ENCODE measurements around the gene MIER2.

Gene MIER2

DNA sequence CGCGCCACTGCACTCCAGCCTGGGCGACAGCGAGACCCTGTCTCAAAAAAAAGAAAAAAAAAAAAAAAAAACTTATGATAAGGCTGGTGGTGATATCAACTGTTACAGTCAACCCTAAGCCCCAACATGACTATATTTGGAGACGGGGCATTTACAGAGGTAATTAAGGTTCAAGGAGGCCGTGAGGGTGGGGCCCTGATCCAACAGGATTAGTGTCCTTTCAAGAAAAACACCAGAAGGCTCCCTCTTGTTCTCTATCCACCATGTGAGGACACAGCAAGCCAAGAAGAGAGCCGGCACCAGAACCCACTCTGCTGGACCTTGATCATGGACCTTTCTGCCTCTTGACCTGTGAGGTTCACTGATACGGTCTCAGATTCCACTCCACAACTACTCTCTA, 14.1 kb downstream of the MIER2 start:
- DNase-seq (ENCODE audit: low read depth): no peak

GRCh38 chr19:329876-330275, 14.7 kb downstream of the MIER2 start:
- no peak for DNase-seq (ENCODE audit: low read depth)

DNA sequence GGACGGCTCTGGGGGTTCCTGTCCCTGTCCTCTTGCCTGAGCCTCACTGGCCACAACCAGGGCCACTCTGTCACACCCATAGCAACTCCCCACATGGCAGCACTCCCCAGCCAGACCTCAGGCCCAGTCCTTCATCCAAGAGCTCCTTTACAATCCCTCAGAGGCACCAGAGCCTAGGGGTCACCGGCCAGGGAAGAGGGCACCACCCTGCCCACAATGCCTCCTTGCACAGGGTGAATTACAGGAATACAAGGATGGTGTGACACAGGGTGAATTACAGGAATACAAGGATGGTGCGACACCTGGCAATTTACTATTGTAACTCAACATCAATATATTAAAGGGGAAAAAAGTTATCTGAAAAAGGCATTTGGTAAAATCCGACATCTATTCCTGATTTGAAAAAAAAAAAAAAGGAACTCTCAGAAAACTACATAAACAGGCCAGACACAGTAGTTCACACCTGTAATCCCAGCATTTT, 16.5 kb downstream of the MIER2 start:
- no peak for DNase-seq (ENCODE audit: low read depth)

GRCh38 chr19:327291-328024, 17.1 kb downstream of the MIER2 start:
- no peak for DNase-seq (ENCODE audit: low read depth)

DNA sequence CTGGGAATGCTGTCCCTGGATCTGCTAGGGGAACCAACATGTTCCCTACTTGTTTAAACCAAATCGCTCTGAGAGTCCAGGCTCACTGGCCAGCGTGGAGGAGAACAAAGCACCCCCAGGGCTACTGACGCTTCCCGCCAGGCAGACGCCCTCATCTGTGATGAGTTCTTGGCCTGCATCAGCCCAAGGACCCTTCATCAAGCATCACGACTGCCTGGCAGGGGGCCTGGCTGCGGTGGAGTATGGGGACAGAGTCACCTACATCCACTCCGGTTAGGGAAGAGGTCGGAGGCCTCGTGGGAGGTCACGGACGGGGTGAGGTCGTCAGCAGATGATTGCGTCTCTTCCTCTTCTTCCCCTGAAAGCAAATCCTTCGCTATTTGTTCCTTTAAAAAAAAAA, 17.7 kb downstream of the MIER2 start:
- no peak for DNase-seq (ENCODE audit: low read depth)

DNA sequence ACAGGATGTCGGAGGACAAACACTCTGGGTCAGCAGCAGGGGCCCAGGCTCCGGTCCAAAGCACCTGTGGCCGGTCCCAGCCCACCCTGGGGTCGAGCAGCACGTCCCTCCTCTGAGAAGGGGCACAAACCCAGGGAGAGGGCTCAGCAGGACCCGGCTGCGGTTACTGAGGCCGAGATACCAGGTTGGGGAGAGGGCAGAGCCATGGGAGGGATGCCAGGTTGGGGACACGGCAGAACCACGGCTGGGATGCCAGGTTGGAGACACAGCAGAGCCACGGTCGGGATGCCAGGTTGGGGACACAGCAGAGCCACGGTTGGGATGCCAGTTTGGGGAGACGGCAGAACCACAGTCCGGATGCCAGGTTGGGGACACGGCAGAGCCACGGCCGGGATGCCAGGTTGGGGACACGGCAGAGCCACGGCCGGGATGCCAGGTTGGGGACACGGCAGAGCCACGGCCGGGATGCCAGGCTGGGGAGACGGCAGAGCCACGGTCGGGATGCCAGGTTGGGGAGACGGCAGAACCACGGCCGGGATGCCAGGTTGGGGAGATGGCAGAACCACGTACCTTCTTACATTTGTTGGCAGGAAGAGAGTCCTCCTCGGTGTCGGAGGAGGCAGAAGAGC, 18.5 kb downstream of the MIER2 start:
- DNase-seq (ENCODE audit: low read depth): no peak

GRCh38 chr19:325173-325936, 19.2 kb downstream of the MIER2 start:
- no peak for DNase-seq (ENCODE audit: low read depth)

- DNase-seq (ENCODE audit: low read depth): no peak
Observed at GRCh38 chr19:324716-325115, 19.9 kb downstream of the MIER2 start.

DNA sequence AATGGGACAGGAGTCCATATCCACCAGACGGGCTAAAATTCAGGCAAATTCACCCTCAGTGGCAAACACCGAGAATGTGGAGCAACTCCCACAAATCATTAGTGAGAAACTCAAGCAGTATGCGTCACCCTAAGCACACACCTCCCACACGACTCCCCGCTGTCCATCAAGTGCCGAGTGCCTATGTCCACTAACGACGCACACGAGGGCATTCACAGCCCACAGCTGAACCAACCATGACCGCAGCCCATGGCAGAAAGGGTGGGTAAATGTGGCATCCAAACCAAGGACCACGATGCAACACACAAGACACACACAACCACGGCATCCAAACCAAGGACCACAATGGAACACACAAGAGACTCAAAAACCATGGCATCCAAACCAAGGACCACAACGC, 22.0 kb downstream of the MIER2 start:
- DNase-seq (ENCODE audit: low read depth): no peak

GRCh38 chr19:318509-318774, 26.2 kb downstream of the MIER2 start:
- no peak for DNase-seq (ENCODE audit: low read depth)

DNA sequence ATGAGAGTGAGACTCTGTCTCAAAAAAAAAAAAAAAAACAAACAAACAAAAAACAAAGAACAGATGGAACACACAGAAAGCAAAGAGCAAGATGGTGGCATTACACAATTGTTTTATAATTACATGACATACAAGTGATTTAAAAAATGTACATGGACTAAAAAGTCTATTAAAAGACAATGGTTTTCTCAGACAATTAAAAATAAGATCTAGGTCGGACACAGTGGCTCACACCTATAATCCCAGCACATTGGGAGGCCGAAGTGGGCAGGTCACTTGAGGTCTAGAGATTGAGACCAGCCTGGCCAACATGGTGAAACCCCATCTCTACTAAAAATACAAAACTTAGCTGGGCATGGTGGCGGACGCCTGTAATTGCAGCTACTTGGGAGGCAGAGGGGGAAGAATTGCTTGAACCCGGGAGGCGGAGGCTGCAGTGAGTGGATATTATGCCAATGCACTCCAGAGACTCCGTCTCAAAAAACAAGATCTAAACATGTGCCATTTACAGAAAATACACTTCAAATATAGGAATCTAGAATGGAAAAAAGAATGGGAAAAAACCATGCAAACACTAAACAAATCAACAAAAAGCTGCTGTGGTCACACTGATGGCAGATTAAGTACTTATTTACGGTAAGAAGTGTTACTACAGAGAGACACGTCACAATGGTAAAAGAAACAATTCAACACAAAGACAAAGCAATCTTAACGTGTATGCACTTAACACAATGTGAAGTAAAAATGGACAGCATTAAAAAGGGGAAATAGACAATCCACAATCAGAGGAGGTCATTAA, 26.7 kb downstream of the MIER2 start:
- no peak for DNase-seq (ENCODE audit: low read depth)

- no peak for DNase-seq (ENCODE audit: low read depth)
Observed at GRCh38 chr19:315811-316210, 28.8 kb downstream of the MIER2 start.

- no peak for DNase-seq (ENCODE audit: low read depth)
Observed at GRCh38 chr19:313988-314815, 30.4 kb downstream of the MIER2 start.

- no peak for DNase-seq (ENCODE audit: low read depth)
Observed at GRCh38 chr19:313169-313987, 31.2 kb downstream of the MIER2 start.

DNA sequence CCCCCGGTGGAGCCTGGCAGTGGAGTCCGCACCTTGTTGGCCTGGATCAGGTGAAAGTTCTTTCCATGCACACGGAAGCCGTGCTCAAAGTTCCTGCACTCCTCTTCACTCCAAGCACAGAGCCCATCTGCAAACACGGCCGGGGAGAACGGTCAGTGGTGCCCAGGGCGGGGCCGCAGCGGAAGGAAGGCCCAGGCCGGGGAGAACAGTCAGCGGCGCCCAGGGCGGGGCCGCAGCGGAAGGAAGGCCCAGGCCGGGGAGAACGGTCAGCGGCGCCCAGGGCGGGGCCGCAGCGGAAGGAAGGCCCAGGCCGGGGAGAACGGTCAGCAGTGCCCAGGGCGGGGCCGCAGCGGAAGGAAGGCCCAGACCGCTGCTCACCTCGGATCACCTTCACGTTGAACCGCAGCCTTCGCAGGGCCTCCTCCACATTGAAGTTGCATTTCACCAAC, 32.8 kb downstream of the MIER2 start:
- no peak for DNase-seq (ENCODE audit: low read depth)

DNA sequence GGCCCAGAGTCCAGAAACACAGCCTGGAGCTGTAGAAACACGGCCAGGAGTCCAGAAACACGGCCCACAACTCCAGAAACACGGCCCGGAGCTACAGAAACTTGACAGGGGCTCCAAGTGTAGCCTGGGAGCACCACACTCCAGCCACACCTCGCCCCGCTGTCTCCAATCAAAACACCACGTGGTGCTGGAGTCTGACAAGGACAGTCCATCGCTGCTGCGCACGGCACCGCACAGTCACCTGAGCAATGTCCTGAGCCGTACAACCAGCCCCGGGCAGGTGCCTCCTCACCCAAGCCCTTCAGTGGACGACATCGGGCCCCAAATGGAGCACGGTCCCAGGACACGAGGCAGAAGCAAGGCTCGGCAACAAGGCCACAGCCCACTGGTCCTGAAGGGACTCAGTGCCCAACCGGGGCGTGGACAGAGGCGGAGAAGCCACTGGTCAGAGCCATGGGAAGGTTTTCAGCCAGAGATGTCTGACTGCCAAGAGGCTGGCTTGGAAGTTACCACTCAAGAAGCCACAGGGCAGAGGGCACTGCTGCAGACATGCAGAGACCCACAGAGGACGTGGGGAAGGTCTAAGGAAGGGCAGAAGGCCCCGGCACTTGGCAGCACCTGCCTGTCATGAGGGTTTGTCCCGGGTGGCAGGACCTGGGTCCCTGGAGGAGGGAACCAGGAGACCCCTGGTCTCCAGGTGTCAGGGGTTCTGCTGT, 33.7 kb downstream of the MIER2 start:
- no peak for DNase-seq (ENCODE audit: low read depth)

DNA sequence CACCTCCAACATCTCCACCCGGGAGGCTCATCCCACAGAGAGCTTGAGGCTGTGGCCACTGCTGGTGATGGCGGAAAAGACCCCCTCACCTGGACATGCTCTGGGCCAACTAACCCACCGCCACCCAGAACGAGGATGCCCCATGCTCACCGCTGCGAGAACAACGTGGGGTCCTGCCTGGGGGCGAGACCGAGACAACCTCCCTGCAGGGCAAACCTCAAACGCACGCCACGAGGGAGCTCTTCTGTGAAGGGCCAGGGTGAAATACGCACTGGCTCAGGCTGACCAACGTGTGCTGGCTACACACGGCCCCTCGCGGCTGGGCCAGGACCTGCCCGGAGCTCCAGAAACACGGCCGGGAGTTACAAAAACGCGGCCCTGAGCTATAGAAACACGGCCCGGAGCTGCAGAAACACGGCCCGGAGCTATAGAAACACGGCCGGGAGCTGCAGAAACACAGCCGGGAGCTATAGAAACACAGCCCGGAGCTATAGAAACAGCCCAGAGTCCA, 34.4 kb downstream of the MIER2 start:
- no peak for DNase-seq (ENCODE audit: low read depth)

DNA sequence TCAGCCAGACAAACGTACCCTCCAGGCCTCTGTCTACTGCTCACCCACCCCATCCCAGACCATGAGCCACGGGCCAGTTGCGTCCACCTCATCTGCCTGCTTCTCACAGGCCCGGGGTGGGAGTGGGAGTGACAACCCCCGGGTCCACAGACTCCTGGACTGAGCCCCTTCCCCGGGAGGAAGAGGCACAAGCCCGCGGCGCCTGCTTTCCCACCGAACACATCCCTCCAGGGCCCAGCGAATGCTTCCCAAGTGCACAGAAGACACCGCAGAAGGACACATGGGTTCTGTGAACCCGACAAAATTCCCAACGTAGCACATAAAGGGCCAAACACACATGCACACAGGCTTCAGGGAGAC, 35.4 kb downstream of the MIER2 start:
- no peak for DNase-seq (ENCODE audit: low read depth)

DNA sequence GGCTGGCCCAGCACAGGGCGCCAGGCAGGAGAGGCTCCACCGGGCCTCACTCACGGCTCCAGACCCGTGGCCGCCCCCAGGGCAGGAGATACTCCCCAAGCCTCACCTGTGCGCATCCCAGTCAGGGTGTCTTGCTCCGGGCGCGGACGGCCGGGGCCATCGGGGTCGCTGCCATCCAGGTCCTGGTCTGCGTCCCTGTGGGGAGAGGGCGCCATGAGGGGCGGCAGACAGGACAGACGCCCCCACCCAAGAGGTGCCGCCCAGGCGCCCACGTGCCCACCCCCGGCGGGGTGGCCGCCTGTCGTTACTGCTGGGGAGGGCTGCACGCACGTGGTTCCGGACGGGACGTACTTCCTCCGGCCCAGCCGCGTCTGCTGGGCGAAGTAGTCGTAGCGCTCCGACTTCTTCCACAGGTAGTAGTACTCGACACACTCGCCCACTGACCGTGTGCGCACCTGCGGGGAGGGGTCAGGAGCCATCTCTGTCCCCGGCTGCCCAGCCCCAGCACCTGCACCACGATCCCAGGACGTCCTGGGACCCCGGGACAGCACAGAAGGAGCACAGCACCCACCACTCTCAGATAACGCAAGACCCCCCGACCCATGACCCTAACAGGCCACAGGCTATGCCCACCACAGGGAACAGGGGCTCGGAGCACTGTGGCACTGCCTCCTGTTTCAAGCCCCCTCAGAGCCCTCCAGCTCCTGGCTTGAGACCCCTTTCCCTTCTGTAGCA, 36.0 kb downstream of the MIER2 start:
- DNase-seq (ENCODE audit: low read depth): no peak
